B cell (primary cell): ENCODE measurements around the gene DHX30. TPM values are rescaled to one million over a fixed set of nuclear protein-coding genes. Genes with fewer than 3 reads are reported as not detected.

Source experiments
- ATAC-seq: fragments of 200-7000 bp; cut with Tn5 transposase; one replicate; pipeline ENCODE4 v1.10.0; 2021; ENCODE audit warnings: low read depth, mild to moderate bottlenecking, moderate number of reproducible peaks, moderate library complexity
- CTCF ChIA-PET: fragments of 350-600 bp; sonication (Branson Sonifier 250); formaldehyde crosslinking; loops from one replicate; lab custom pipeline; 2021; ENCODE audit warnings: antibody characterized with exemption, inconsistent platforms; lab: Charles Lee
- POLR2A ChIA-PET: fragments of 350-600 bp; sonication (Branson Sonifier 250); formaldehyde crosslinking; loops from one replicate; lab custom pipeline; 2021; ENCODE audit warnings: antibody characterized with exemption; lab: Charles Lee
- DNase-seq: peaks from one replicate; pipeline ENCODE4 v3.0.0; 2013
- H2AFZ ChIP-seq: 2 replicates; pipeline ENCODE4 v1.6.1; 2012; ENCODE audit warnings: mild to moderate bottlenecking, low read depth, low read length; ENCODE audit not compliant: insufficient read depth, poor library complexity, severe bottlenecking
- H3K27ac ChIP-seq, 2 donors: 1 replicate in 1 of 2; 2 replicates in 1 of 2; pipeline ENCODE4 v1.5.1; 2012 to 2013; ENCODE audit warnings: low read length in 2 of 2, mild to moderate bottlenecking in 2 of 2, moderate library complexity in 1 of 2
- H3K27me3 ChIP-seq, 4 experiments: fragments of 200-600 bp in 1 of 4; sonication (generic) in 1 of 4; replicated peaks in 1 of 4; 1 replicate in 2 of 4; 2 replicates in 2 of 4; pipeline versions ENCODE4 v1.6.1 to v1.7.0; 2013 to 2016; ENCODE audit warnings: low read length in 3 of 4, mild to moderate bottlenecking in 2 of 4, mixed read lengths in 1 of 4, moderate library complexity in 1 of 4; ENCODE audit not compliant: insufficient read depth in 4 of 4, control insufficient read depth in 3 of 4; ENCODE audit errors: control extremely low read depth in 1 of 4
- H3K36me3 ChIP-seq, 2 experiments: replicated peaks in 1 of 2; 1 replicate in 1 of 2; 2 replicates in 1 of 2; pipeline versions ENCODE4 v1.6.1 to v1.7.1; 2013; ENCODE audit warnings: low read length in 1 of 2; ENCODE audit not compliant: insufficient read depth in 2 of 2, control insufficient read depth in 1 of 2; ENCODE audit errors: control extremely low read depth in 1 of 2, extremely low read depth in 1 of 2
- H3K4me1 ChIP-seq, 2 donors: fragments of 200-600 bp in 1 of 2; sonication (generic) in 1 of 2; 1 replicate in 1 of 2; 2 replicates in 1 of 2; pipeline versions ENCODE4 v1.5.1 to v1.6.1; 2013 to 2017; ENCODE audit warnings: low read length in 2 of 2; ENCODE audit not compliant: control insufficient read depth in 2 of 2, insufficient read depth in 2 of 2
- H3K4me2 ChIP-seq: replicated peaks from 2 replicates; pipeline ENCODE3; 2012; ENCODE audit warnings: mild to moderate bottlenecking, low read depth, low read length; ENCODE audit not compliant: poor library complexity, severe bottlenecking
- H3K4me3 ChIP-seq, 5 experiments: fragments of 200-600 bp in 1 of 5; sonication (generic) in 1 of 5; 1 replicate in 3 of 5; 2 replicates in 2 of 5; pipeline versions ENCODE4 v1.5.1 to v1.7.0; 2011 to 2016; ENCODE audit warnings: low read length in 4 of 5, mild to moderate bottlenecking in 4 of 5, low read depth in 2 of 5, control low read depth in 1 of 5, moderate library complexity in 1 of 5; ENCODE audit not compliant: insufficient read depth in 1 of 5; ENCODE audit errors: control extremely low read depth in 1 of 5, extremely low read depth in 1 of 5
- H3K79me2 ChIP-seq: fragments of 200-600 bp; sonication (generic); one replicate; pipeline ENCODE4 v1.6.0; 2016; ENCODE audit warnings: low read length; ENCODE audit not compliant: control insufficient read depth, insufficient read depth
- H3K9ac ChIP-seq: fragments of 200-600 bp; sonication (generic); 2 replicates; pipeline ENCODE4 v1.6.1; 2017; ENCODE audit warnings: mild to moderate bottlenecking, low read length, moderate library complexity
- H3K9me3 ChIP-seq, 3 donors: one replicate each; pipeline versions ENCODE4 v1.6.1 to v1.7.1; 2013; ENCODE audit warnings: low read length in 2 of 3; ENCODE audit not compliant: control insufficient read depth in 2 of 3, insufficient read depth in 1 of 3; ENCODE audit errors: control extremely low read depth in 1 of 3
- H4K20me1 ChIP-seq: 2 replicates; pipeline ENCODE4 v1.6.0; 2012; ENCODE audit warnings: mild to moderate bottlenecking, low read length; ENCODE audit not compliant: insufficient read depth, control insufficient read depth, poor library complexity, severe bottlenecking
- H3K27ac Mint-ChIP-seq: one replicate; pipeline ENCODE4 v1.8.0; 2021; ENCODE audit warnings: mixed read lengths
- H3K27me3 Mint-ChIP-seq: one replicate; pipeline ENCODE4 v1.8.0; 2021; ENCODE audit warnings: mixed read lengths
- H3K4me1 Mint-ChIP-seq: one replicate; pipeline ENCODE4 v1.8.0; 2021; ENCODE audit warnings: mixed read lengths
- H3K4me3 Mint-ChIP-seq: one replicate; pipeline ENCODE4 v1.8.0; 2021; ENCODE audit warnings: mixed read lengths
- H3K9me3 Mint-ChIP-seq: one replicate; pipeline ENCODE4 v1.8.0; 2022; ENCODE audit warnings: mixed read lengths; ENCODE audit not compliant: insufficient read depth
- CTCF ChIP-seq: fragments of 200-600 bp; IDR thresholded peaks from one replicate; pipeline ENCODE4 v1.8.0; 2022; ENCODE audit warnings: antibody characterized with exemption, mild to moderate bottlenecking
- EZH2 ChIP-seq: IDR thresholded peaks from 2 replicates; pipeline ENCODE4 v1.6.1; 2012; ENCODE audit warnings: borderline replicate concordance, low read depth, mild to moderate bottlenecking, moderate library complexity, low read length; ENCODE audit not compliant: insufficient read depth, poor library complexity, severe bottlenecking
- WGBS: methylation state at CpG from one replicate; pipeline ENCODE4 v1.1.5; 2013; ENCODE audit warnings: missing lambda C conversion rate; ENCODE audit not compliant: insufficient coverage; 5-methylcytosine and 5-hydroxymethylcytosine counted together
- intact Hi-C: fragments of 100-400 bp; cut with micrococcal nuclease; formaldehyde crosslinking; loops from one replicate; pipeline ENCODE4 v1.10.0; 2022
- polyA plus RNA-seq: library from polyadenylated mRNA; depleted of rRNA; stranded (reverse); fragments of >200 nt; gene quantifications from 2 replicates; pipeline ENCODE4 v1.2.3, GENCODE V29; 2012
- total RNA-seq, 2 donors: library from RNA; stranded (reverse); fragments of 120-200 nt in 1 of 2; gene quantifications; 1 replicate in 1 of 2; 2 replicates in 1 of 2; pipeline versions ENCODE4 v1.2.3 to v1.2.4, GENCODE V29; 2013 to 2022

DHX30 gene
- total and polyA plus RNA-seq, 2 donors (not counting 1 experiment from before 2014, with no cell fraction given) = 77.0 to 81.8 TPM

GRCh38 chr3:47874438-47874837 is 71.5 kb downstream of the DHX30 start:
- no peak overlapping the region for H3K27ac Mint-ChIP-seq
- Histone ChIP-seq H3K27me3 (no peaks in the 10 kb centered on the region), H3K79me2 (no peaks in the 10 kb centered on the region), H3K9me3 (no peaks in the 10 kb centered on the region), H3K36me3 (peaks cover 14 to 25% of the 10 kb centered on the region in 2 experiments), H3K4me2 (no peak overlapping the region), H2AFZ (no peak overlapping the region), H3K4me1 (no peaks in the 10 kb centered on the region), H3K27ac (no peak overlapping the region), H3K4me3 (no peak overlapping the region), H4K20me1 (no peaks in the 10 kb centered on the region), H3K9ac (no peak overlapping the region)
- peaks cover 7% of the 10 kb centered on the region for H3K4me1 Mint-ChIP-seq
- WGBS = no CpG with 5 or more reads among the region's 2 CpGs
- TF ChIP-seq CTCF (no peak), EZH2 (no peak)
- H3K27me3 Mint-ChIP-seq = no peaks in the 10 kb centered on the region
- H3K9me3 Mint-ChIP-seq = no peaks in the 10 kb centered on the region
- DNase-seq (no peak), ATAC-seq (no peak)
- POLR2A ChIA-PET = no interaction called here
- intact Hi-C loops = no loop called here
- H3K4me3 Mint-ChIP-seq = no peak overlapping the region
- CTCF ChIA-PET = interaction anchor here (0.6 to 0.8 kb wide), 2 partner anchors 19 to 274 kb away, joined by 3 to 4 read pairs; no protein-coding TSS in a partner anchor

- Mint-ChIP-seq H3K27me3 (no peaks in the 10 kb centered on the region), H3K4me3 (no peak overlapping the region), H3K27ac (no peak overlapping the region), H3K9me3 (no peaks in the 10 kb centered on the region), H3K4me1 (peaks cover 7% of the 10 kb centered on the region)
- ATAC-seq (no peak), DNase-seq (no peak)
- no peaks in the 10 kb centered on the region for H3K9me3 ChIP-seq
- H3K4me2 ChIP-seq = no peak overlapping the region
- H3K9ac ChIP-seq = no peak overlapping the region
- 100% methylated on average over 1 of the region's 1 CpG for WGBS
- CTCF ChIA-PET = no interaction called here
- H3K4me3 ChIP-seq = no peak overlapping the region
- H4K20me1 ChIP-seq = no peaks in the 10 kb centered on the region
- POLR2A ChIA-PET = no interaction called here
- H2AFZ ChIP-seq = no peak overlapping the region
- no peaks in the 10 kb centered on the region for H3K4me1 ChIP-seq
- H3K36me3 ChIP-seq = peaks cover 12 to 21% of the 10 kb centered on the region in 2 experiments
- H3K27me3 ChIP-seq = no peaks in the 10 kb centered on the region
- intact Hi-C loops = no loop called here
- TF ChIP-seq CTCF = no peak
- TF ChIP-seq EZH2 = no peak
- no peaks in the 10 kb centered on the region for H3K79me2 ChIP-seq
- no peak overlapping the region for H3K27ac ChIP-seq
Observed at GRCh38 chr3:47874913-47875312, 72.0 kb downstream of the DHX30 start.
